Measurements from ENCODE around the gene WDFY2. TPM values are rescaled to one million over a fixed set of nuclear protein-coding genes. Genes with fewer than 3 reads are reported as not detected.

Gene WDFY2
- total and polyA plus RNA-seq, 2 of the 13 experiments (the other 11 are each of a cell fraction or from before 2014, with no cell fraction given), result 22.6 to 27.0 TPM

GRCh38 chr13:51811920-51812451 is 227.7 kb downstream of the WDFY2 start:
- in situ Hi-C loops (cut with HindIII; ENCODE audit: extremely low pct_ligation_motif_present, low pct_unique_long_range_greater_than_20kb), result loop anchor here (10.0 kb wide), 1 partner anchor 313 kb away; the partner anchor contains the start of gene NEK5
- Histone ChIP-seq H4K20me1 (ENCODE audit: insufficient read depth, low read length) (no peaks in the 10 kb centered on the region), H2AFZ (ENCODE audit: low read length) (no peak overlapping the region), H3K27ac (ENCODE audit: extremely low read length, insufficient read depth, low read length) (no peak overlapping the region), H3K9ac (ENCODE audit: insufficient read depth, low read depth, low read length) (no peak overlapping the region), H3K36me3 (replicated peaks in 1 of 2; ENCODE audit: control insufficient read depth in 1 of 2, insufficient read depth in 2 of 2, low read length in 2 of 2) (no peaks in the 10 kb centered on the region), H3K4me1 (ENCODE audit: insufficient read depth, low read length) (peaks cover 14% of the 10 kb centered on the region), H3K79me2 (ENCODE audit: insufficient read depth, low read length) (no peaks in the 10 kb centered on the region), H3K9me3 (ENCODE audit: low read length) (no peaks in the 10 kb centered on the region), H3K27me3 (ENCODE audit: control insufficient read depth in 1 of 2, insufficient read depth in 2 of 2, low read length in 2 of 2) (no peaks in the 10 kb centered on the region), H3K4me3 (replicated peaks in 1 of 3; ENCODE audit: insufficient read depth in 1 of 3, low read depth in 2 of 3, low read length in 3 of 3) (no peak overlapping the region), H3K4me2 (ENCODE audit: low read depth, low read length) (no peak overlapping the region)
- WGBS (ENCODE audit: low lambda C conversion rate), result 59% methylated on average over 3 of the region's 4 CpGs
- intact Hi-C loops (cut with micrococcal nuclease; ENCODE audit: unreplicated experiment), result no loop called here
- DNase-seq (ENCODE audit: low spot score) (no peak), ATAC-seq (no peak), FAIRE-seq (no peak)
- BruUV-seq (replicated peaks), result no TSS peak
- POLR2A ChIA-PET, result no interaction called here
- CTCF ChIA-PET (ENCODE audit: low intra/inter-chr PET ratio, low total read pairs), result no interaction called here
- TF ChIP-seq FOXC1 (CRISPR knock-in tag; IDR thresholded peaks at IDR 0.05; ENCODE audit: borderline replicate concordance), result no peak
- TF ChIP-seq NFE2L1 (CRISPR knock-in tag; IDR thresholded peaks at IDR 0.05; ENCODE audit: borderline replicate concordance), result no peak
- TF ChIP-seq HINFP (CRISPR knock-in tag; IDR thresholded peaks at IDR 0.05; ENCODE audit: low read depth), result no peak
- no peak for TF ChIP-seq ZNF839 (CRISPR knock-in tag; IDR thresholded peaks at IDR 0.05; ENCODE audit: borderline replicate concordance)
- no peak for TF ChIP-seq BRCA1 (CRISPR knock-in tag; IDR thresholded peaks at IDR 0.05)
- TF ChIP-seq ZNF670 (CRISPR knock-in tag; IDR thresholded peaks at IDR 0.05; ENCODE audit: borderline replicate concordance), result no peak
- TF ChIP-seq TCF7L2 (IDR thresholded peaks at IDR 0.05; ENCODE audit: low read depth, low read length), result no peak
- TF ChIP-seq ZBTB1 (CRISPR knock-in tag; IDR thresholded peaks at IDR 0.05; ENCODE audit: borderline replicate concordance), result no peak
- no peak for TF ChIP-seq NFRKB (IDR thresholded peaks at IDR 0.05)
- no peak for TF ChIP-seq TRIM24 (CRISPR knock-in tag; IDR thresholded peaks at IDR 0.05)
- TF ChIP-seq ZNF619 (CRISPR knock-in tag; IDR thresholded peaks at IDR 0.05), result no peak

Measured in HepG2 (cell line).